OCI-LY7 (cell line): ENCODE measurements around the gene RTP2. TPM values are rescaled to one million over a fixed set of nuclear protein-coding genes. Genes with fewer than 3 reads are reported as not detected.

Source experiments
- BruUV-seq: library from RNA; stranded (reverse); fragments of 400-500 nt; replicated peaks from 2 replicates; lab custom pipeline; 2021; lab: Mats Ljungman, UMichigan
- CTCF ChIA-PET: fragments of 300-600 bp; sonication (Branson Sonifier 250); formaldehyde crosslinking; loops from one replicate; lab custom pipeline; 2022; ENCODE audit warnings: antibody characterized with exemption; ENCODE audit not compliant: unreplicated experiment; lab: Charles Lee
- POLR2A ChIA-PET: fragments of 300-600 bp; sonication (Branson Sonifier 250); formaldehyde crosslinking; loops from one replicate; lab custom pipeline; 2022; ENCODE audit warnings: antibody characterized with exemption; lab: Charles Lee
- DNase-seq: peaks from one replicate; pipeline ENCODE4 v3.0.0-alpha.2; 2015; ENCODE audit warnings: low spot score
- H2AFZ ChIP-seq: fragments of 200-600 bp; sonication (generic), shearing (Covaris generic); 2 replicates; pipeline ENCODE4 v1.6.1; 2014; ENCODE audit warnings: mild to moderate bottlenecking, antibody characterized with exemption, low read length, moderate library complexity
- H3K27ac ChIP-seq: fragments of 200-600 bp; sonication (generic); 2 replicates; pipeline ENCODE4 v1.5.1; 2014; ENCODE audit warnings: mixed run types, low read depth, mild to moderate bottlenecking, moderate library complexity, low read length, inconsistent platforms; ENCODE audit not compliant: poor library complexity, severe bottlenecking
- H3K36me3 ChIP-seq: fragments of 200-600 bp; sonication (generic); 2 replicates; pipeline ENCODE4 v1.6.1; 2014; ENCODE audit warnings: mild to moderate bottlenecking, antibody characterized with exemption, low read length, moderate library complexity, mixed read lengths; ENCODE audit not compliant: insufficient read depth
- H3K4me1 ChIP-seq: fragments of 200-600 bp; sonication (generic); 2 replicates; pipeline ENCODE4 v1.5.1; 2014; ENCODE audit warnings: mild to moderate bottlenecking, low read length; ENCODE audit not compliant: insufficient read depth, poor library complexity, severe bottlenecking
- H3K4me2 ChIP-seq: fragments of 200-600 bp; sonication (generic); 2 replicates; pipeline ENCODE4 v1.6.1; 2014; ENCODE audit warnings: mild to moderate bottlenecking, low read length
- H3K4me3 ChIP-seq: fragments of 200-600 bp; sonication (generic); 2 replicates; pipeline ENCODE4 v1.5.1; 2014; ENCODE audit warnings: mild to moderate bottlenecking, low read depth, low read length; ENCODE audit not compliant: poor library complexity, severe bottlenecking
- H3K79me2 ChIP-seq: fragments of 200-600 bp; sonication (generic); 2 replicates; pipeline ENCODE4 v1.6.1; 2016; ENCODE audit warnings: low read depth, mild to moderate bottlenecking, low read length, moderate library complexity, mixed read lengths; ENCODE audit not compliant: insufficient read depth
- H3K9me2 ChIP-seq: fragments of 200-600 bp; sonication (generic); 2 replicates; pipeline ENCODE4 v1.6.1; 2016; ENCODE audit warnings: mild to moderate bottlenecking, low read length, mixed read lengths; ENCODE audit not compliant: insufficient read depth
- H3K9me3 ChIP-seq: fragments of 200-600 bp; sonication (generic); 2 replicates; pipeline ENCODE4 v1.6.1; 2014; ENCODE audit warnings: mild to moderate bottlenecking, mixed run types, low read length, mixed read lengths
- H4K20me1 ChIP-seq: fragments of 200-600 bp; sonication (generic); 2 replicates; pipeline ENCODE4 v1.6.1; 2014; ENCODE audit warnings: mild to moderate bottlenecking, antibody characterized with exemption, low read length, moderate library complexity, mixed read lengths; ENCODE audit not compliant: insufficient read depth
- CTCF ChIP-seq: fragments of 200-600 bp; sonication (generic); conservative IDR thresholded peaks from 2 replicates; pipeline ENCODE4 v1.5.1; 2014; ENCODE audit warnings: mild to moderate bottlenecking, antibody characterized with exemption, low read length, moderate library complexity, mixed read lengths
- EZH2phosphoT487 ChIP-seq: fragments of 200-600 bp; sonication (generic); IDR thresholded peaks from 2 replicates; pipeline ENCODE4 v1.6.1; 2018; ENCODE audit warnings: low read depth, borderline replicate concordance, mild to moderate bottlenecking, mixed run types, antibody characterized with exemption, low read length, moderate library complexity, mixed read lengths
- intact Hi-C: fragments of 100-400 bp; cut with micrococcal nuclease; formaldehyde crosslinking; loops from one replicate; pipeline ENCODE4 v1.10.0; 2022; ENCODE audit not compliant: unreplicated experiment
- total RNA-seq, 2 experiments: library from RNA; depleted of rRNA in 1 of 2; stranded (reverse); fragments of >200 nt in 1 of 2; shearing (Covaris generic) in 1 of 2; gene quantifications; 2 replicates each; pipeline ENCODE4 v1.2.3, GENCODE V29; 2014 to 2022

RTP2 gene
- total RNA-seq, 2 experiments from 2014 or later: not detected

DNA sequence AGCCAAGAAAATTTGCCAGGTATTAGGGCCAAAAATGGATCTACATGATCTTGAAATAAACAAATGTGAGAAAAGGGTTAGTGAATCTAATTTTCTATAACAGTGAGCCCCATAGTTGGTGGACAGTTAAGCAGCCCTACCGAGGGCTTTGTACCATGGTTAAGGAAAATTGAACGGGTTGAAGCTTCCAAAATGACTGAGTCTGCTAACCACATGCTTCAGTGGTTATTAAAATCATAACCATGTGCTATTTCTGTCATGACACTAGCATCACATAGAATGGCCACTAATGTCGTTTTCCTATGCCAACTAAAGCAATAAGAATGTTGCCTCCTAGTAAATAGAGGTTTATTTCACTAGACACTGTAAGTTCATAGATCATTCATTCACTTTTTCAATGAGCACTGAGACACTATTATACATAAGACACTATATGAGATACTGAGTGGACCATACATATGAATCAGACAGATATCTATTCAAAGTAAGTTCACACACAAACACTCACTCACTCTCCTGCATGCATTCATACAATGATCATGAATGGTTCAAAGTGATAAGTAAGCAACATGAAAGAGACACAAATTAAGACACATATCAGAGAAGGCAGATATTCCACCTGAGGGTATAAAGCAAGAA is 36.5 kb downstream of the RTP2 start:
- CTCF ChIA-PET: no interaction called here
- TF ChIP-seq CTCF (no peak), EZH2phosphoT487 (no peak)

DNA sequence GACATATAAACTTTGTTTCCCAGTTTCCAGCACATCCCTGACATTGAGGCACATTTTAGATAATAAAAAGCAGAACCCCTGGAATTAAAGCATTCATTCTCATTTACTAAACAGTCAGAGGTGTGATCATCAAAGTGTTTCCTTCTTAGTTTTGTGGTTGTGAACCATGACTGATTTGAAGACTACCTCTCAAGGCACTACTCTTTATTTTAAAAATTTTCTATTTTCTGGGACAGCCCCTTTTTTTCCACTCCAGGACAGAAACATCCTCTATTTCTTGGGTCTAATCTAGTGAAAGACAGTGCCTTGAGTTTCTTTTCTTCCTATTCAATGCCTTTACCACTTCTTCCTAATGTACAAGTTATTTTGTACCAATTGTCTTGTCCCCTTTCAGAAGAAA is 37.3 kb downstream of the RTP2 start:
- TF ChIP-seq CTCF (no peak), EZH2phosphoT487 (no peak)
- intact Hi-C loops: no loop called here
- DNase-seq: no peak
- Histone ChIP-seq H2AFZ (no peak overlapping the region), H3K9me3 (no peaks in the 10 kb centered on the region), H3K36me3 (no peaks in the 10 kb centered on the region), H3K4me1 (no peaks in the 10 kb centered on the region), H4K20me1 (no peaks in the 10 kb centered on the region), H3K4me3 (no peak overlapping the region), H3K4me2 (no peak overlapping the region), H3K79me2 (no peaks in the 10 kb centered on the region), H3K27ac (no peak overlapping the region), H3K9me2 (no peaks in the 10 kb centered on the region)
- BruUV-seq: no TSS peak
- ChIA-PET POLR2A (no interaction called here), CTCF (no interaction called here)

More for the DNA sequence above, 36.5 kb downstream of the RTP2 start:
- Histone ChIP-seq H4K20me1 (no peaks in the 10 kb centered on the region), H3K36me3 (no peaks in the 10 kb centered on the region), H3K4me3 (no peak overlapping the region), H3K9me3 (no peaks in the 10 kb centered on the region), H3K4me2 (no peak overlapping the region), H3K4me1 (no peaks in the 10 kb centered on the region), H3K9me2 (no peaks in the 10 kb centered on the region), H3K79me2 (no peaks in the 10 kb centered on the region), H3K27ac (no peak overlapping the region), H2AFZ (no peak overlapping the region)
- no peak for DNase-seq
- BruUV-seq: no TSS peak
- POLR2A ChIA-PET: no interaction called here
- intact Hi-C loops: no loop called here

GRCh38 chr3:187662848-187663409 is 39.4 kb downstream of the RTP2 start:
- Histone ChIP-seq H3K9me3 (no peaks in the 10 kb centered on the region), H3K27ac (no peak overlapping the region), H3K4me1 (no peaks in the 10 kb centered on the region), H3K4me3 (no peak overlapping the region), H3K79me2 (no peaks in the 10 kb centered on the region), H3K4me2 (no peak overlapping the region), H2AFZ (no peak overlapping the region), H4K20me1 (no peaks in the 10 kb centered on the region), H3K9me2 (no peaks in the 10 kb centered on the region), H3K36me3 (no peaks in the 10 kb centered on the region)
- intact Hi-C loops: no loop called here
- no peak for DNase-seq
- BruUV-seq: no TSS peak
- TF ChIP-seq CTCF (no peak), EZH2phosphoT487 (no peak)
- ChIA-PET CTCF (no interaction called here), POLR2A (no interaction called here)
